GDM1 (cell line): ENCODE results near the gene KAT2A.

Experiments used
- DNase-seq: peaks from one replicate; lab custom pipeline; 2025; lab: John Stamatoyannopoulos, UW

The KAT2A gene

GRCh38 chr17:42094375-42095069 is 26.6 kb downstream of the KAT2A start:
- DNase-seq = no peak

GRCh38 chr17:42092939-42093338 is 28.2 kb downstream of the KAT2A start:
- DNase-seq = no peak

DNA sequence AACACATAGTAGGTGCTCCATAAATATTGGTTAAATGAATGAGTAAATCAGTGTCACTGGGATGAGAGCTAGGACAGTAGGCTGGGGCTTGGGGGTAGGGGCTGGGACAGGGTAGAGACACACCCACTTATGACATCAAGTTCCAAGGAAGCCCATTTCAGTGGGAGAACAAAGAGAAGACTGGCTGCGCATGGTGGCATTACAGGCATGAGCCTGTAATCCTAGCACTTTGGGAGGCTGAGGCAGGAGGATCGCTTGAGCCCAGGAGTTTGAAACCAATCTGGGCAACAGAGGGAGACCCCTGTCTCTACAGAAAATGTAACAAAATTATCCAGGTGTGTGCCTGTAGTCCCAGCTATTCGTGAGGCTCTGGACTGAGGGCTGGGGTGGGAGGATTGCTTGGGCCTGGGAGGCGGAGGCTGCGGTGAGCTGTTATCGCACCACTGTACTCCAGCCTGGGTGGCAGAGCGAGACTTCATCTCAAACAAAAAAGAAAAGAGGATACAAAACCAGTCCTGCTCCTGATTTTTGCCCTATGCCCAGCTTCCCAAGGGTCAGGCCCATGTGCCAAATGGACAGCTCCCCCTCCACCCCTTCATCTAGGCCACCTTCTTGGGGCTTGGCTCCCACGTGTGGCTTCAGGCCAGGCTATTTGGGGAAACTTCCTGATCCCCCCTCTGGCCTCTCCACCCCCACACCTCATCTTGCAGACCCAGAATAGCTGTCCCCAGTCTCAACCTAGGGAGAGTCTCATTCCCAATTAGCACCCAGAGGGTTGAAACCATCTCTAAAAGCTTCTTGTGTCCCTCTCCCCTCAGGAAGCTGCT is 30.0 kb downstream of the KAT2A start:
- no peak for DNase-seq

DNA sequence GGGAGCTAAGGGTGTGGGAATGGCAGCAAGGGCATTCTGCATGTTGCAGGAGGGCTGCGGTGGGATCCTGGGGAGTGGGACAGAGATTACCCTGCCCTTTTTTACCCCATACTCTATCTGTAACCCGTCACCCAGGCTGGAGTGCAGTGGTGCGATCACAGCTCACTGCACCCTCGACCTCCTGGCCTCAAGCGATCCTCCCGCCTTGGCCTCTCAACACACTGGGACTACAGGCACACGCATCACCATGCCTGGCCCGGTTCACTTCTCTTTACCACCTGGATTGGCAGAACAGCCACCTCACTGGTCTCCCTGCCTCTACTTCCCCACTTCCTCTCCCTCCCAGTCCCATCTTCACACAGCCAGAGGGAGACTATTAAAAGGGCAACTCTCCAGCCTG is 32.4 kb downstream of the KAT2A start:
- DNase-seq = no peak

GRCh38 chr17:42087736-42088705 is 33.1 kb downstream of the KAT2A start:
- DNase-seq = no peak

GRCh38 chr17:42087042-42087701 is 34.0 kb downstream of the KAT2A start:
- DNase-seq = no peak

- no peak for DNase-seq
Measured at GRCh38 chr17:42081516-42082129, 39.5 kb downstream of the KAT2A start.

DNA sequence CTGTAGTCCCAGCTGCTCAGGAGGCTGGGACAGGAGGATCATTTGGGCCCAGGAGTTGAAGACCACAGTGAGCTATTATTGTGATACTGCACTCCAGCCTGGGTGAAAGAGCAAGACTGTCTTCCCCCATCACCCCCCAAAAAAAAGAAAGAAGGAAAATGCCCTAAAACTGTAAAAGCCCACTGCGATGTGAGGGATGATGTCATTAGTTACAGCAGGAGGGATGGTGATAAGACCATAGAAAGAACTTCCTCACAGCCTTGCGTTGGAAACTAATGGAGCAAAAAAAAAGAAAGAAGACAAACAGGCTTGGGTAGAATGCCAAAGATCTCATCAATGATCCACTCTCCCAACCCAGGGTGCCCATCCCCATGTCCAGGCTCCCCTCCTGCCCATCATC is 41.6 kb downstream of the KAT2A start:
- DNase-seq = no peak

DNA sequence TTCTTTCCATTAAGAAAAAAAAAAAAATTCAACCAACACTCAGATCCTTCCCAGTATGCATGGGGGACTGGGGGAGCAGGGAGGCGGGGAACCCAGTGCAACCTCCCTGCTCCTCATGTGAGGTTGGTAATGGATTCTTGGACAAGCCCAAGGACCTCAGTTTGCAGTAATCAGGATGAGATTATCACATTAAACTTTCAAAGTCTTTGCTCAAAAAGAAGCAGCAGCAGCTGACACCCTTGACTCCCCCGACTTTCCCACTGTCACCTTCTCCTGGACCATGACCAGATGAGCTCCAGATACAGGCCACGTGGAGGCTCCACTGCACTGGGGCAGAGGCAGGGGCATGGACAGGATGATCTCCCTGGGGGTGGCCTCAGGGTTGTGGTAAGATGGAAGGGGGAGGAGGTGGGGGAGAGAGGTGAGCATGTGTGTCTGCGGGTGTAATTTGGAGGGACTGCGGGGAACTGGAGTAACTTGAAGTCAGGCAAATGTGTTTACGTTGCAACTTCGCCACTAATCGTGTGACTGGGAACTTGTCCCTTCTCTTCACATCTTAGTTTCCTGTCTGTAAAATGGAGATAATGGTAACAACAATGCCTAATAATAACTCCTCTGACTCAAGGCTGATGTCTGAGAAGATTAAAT is 42.6 kb downstream of the KAT2A start:
- no peak for DNase-seq

GRCh38 chr17:42077755-42078154 is 43.4 kb downstream of the KAT2A start:
- DNase-seq = no peak

DNA sequence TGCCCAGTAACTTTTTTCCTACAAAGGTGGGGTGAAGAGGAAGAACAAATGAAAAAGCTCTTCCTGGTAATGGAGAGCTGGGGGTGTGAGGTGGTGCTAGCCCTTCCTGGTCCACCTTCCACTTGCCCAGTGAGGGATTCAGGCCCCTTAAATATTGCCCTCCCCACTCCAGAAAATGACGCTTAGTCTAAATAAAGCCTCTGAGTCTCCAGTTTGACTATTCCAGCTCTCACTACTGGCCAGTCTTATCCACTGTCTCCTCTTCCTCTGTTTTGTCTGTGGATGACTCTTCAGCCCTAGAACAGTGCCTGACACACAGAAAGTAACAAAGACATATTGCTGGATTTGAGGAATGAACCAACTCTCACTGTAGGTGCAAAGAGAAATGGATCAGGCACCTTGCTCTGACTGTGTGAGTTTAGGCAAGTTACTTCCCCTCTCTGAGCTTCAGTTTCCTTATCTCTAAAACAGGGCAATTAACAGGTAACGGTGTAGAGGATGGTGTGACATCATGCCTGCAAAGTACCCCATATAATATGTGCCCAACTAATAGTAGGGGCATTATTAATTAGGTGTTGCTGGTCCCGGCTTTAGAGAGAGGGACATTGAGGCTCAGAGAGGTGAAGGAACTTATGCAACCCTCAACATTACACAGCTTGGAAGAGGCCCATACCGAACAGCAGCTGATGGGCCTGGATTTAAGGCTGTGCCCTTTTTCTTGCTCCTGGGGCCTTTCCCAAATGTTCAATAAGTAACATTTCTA is 44.2 kb downstream of the KAT2A start:
- DNase-seq = no peak

- no peak for DNase-seq
Measured at GRCh38 chr17:42075789-42076188, 45.4 kb downstream of the KAT2A start.

- no peak for DNase-seq
Measured at GRCh38 chr17:42072323-42073187, 48.6 kb downstream of the KAT2A start.

DNA sequence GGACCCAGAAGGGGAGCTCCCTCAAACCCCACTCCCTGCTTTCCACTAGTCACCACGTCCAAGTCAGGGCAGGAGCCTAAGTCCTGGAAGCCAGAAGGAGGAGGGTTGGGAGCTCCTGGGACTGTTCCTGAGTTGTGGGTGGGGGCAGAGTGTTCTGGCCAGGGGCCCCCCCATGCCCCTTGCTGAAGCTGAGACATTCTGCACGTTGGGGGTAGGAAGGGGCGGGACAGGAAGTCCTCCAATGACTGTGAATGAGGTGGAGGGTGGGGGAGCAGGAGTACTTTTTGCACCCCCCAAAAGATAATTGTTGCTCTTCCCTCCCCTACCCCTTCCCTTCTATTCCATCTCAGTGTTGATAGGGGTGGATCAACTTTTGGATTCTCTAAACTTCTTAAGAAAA is 49.4 kb downstream of the KAT2A start:
- DNase-seq = no peak

DNA sequence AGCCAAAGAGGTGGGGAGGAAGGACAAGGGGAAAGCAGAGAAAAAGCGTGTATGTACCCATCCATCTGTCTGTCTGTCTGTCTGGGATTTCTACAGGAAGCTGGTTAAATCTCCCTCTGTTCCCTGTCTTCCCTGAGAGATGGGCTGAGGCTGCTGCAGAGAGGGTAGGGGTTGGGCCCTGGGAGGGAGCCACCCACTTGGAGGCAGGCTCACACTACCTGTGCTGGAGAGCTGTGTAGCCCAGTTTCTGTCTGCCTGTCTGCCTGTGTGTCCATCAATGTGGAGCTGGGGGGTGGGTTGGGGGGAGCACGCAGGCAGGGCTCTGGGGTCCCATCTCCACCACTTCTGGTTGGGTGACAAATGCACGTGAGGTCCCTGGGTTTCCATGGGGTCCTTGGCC is 52.2 kb downstream of the KAT2A start:
- DNase-seq = no peak

DNA sequence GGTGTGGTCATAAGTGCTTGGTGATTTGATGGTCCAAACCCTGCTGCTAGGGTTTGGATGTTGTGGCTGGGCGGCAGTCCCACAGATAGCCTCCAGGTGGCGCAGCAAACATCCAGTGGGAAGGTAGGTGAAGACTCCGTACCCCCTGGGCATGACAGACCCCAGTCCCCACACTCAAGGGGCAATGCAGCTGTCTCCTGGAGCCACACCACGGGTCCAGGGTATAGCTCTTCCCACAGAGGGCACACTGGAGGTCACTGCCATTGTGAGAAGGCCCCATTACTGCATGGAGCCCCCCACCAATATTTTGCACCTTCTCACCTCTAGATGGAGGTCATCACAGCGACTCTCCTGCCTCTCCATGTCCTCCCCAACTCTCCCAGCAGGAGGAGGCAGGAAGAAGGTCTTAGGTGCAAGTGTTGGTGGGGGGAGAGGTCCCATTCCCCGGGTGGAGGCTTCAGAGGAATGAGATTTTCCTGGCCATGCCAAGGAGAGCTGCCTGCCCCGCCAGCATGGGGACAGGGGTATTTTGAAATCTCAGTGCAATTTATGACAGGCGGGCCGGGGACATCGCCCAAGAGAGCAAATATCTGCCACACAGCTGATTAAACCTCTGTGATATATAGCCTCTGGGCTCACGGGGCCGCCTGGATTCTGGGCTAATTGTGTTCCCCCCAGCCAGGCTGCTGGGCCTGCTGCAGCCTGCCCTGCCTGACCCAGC is 53.6 kb downstream of the KAT2A start:
- DNase-seq = no peak

GRCh38 chr17:42065201-42065600 is 56.0 kb downstream of the KAT2A start:
- no peak for DNase-seq
